ENCODE data around the gene FOXO1. TPM values are rescaled to one million over a fixed set of nuclear protein-coding genes. Genes with fewer than 3 reads are reported as not detected.
A peak's percentile ranks its signal among the peaks of the same experiment; 100 is the strongest.

The FOXO1 gene
- total and polyA plus RNA-seq, 2 of the 13 experiments (the other 11 are each of a cell fraction or from before 2014, with no cell fraction given): 8.1 to 13.1 TPM

DNA sequence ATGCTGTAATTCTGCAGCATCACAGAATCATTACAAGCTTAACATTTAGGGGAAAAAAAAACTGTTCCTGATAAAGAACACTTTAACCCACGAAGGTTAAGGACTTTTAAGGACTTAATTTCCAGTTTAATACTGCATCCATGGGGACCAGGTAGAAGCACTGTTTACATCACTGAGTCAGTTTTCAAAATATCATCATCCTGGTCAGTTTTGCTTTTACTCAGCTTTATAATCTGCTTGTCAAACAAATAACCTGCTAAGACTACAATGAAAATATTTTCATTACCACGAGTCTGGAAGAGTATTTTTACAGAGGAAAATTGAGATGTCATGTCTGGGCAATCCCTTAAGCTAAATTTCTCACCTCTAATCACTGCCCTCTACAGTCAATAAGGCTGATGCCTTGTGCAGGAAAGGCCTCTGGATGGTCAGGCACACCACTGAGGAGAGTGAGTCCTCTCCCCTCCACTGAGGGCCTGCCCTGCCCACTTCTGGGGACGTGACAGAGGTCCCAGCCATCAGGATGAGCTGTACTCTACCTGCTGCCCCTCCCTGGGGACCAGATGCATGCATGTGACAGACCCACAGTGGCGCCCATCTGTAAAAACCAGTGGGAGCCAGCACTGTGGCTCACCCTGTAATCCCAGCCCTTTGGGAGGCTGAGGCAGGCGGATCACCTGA lies 31.0 kb downstream of the FOXO1 start:
- Histone ChIP-seq H3K4me1 (ENCODE audit: insufficient read depth, low read length) (peaks cover 64% of the 10 kb centered on the region), H3K36me3 (replicated peaks in 1 of 2; ENCODE audit: control insufficient read depth in 1 of 2, insufficient read depth in 2 of 2, low read length in 2 of 2) (peaks cover 0 to 3% of the 10 kb centered on the region in 2 experiments; a peak in 1 of 5 replicates), H3K79me2 (ENCODE audit: insufficient read depth, low read length) (peaks cover 91% of the 10 kb centered on the region), H3K4me2 (ENCODE audit: low read depth, low read length) (no peak overlapping the region), H3K27me3 (ENCODE audit: control insufficient read depth in 1 of 2, insufficient read depth in 2 of 2, low read length in 2 of 2) (no peaks in the 10 kb centered on the region), H3K9me3 (ENCODE audit: low read length) (no peaks in the 10 kb centered on the region), H3K27ac (ENCODE audit: extremely low read length, insufficient read depth, low read length) (no peak overlapping the region), H4K20me1 (ENCODE audit: insufficient read depth, low read length) (peaks cover 76% of the 10 kb centered on the region), H3K4me3 (replicated peaks in 1 of 3; ENCODE audit: insufficient read depth in 1 of 3, low read depth in 2 of 3, low read length in 3 of 3) (no peak overlapping the region), H3K9ac (ENCODE audit: insufficient read depth, low read depth, low read length) (no peak overlapping the region), H2AFZ (ENCODE audit: low read length) (no peak overlapping the region)
- in situ Hi-C loops (cut with HindIII; ENCODE audit: extremely low pct_ligation_motif_present, low pct_unique_long_range_greater_than_20kb): no loop called here
- no peak for DNase-seq (ENCODE audit: low spot score)
- 88% methylated on average over 3 of the region's 5 CpGs for WGBS (ENCODE audit: low lambda C conversion rate)
- intact Hi-C loops (cut with micrococcal nuclease; ENCODE audit: unreplicated experiment): no loop called here
- TF ChIP-seq ZNF160 (CRISPR knock-in tag; IDR thresholded peaks at IDR 0.05) (no peak), TBX2 (CRISPR knock-in tag; IDR thresholded peaks at IDR 0.05; ENCODE audit: borderline replicate concordance) (no peak), CENPT (CRISPR knock-in tag; IDR thresholded peaks at IDR 0.05; ENCODE audit: low read depth) (no peak), SNAPC2 (CRISPR knock-in tag; IDR thresholded peaks at IDR 0.05) (no peak), ZSCAN30 (CRISPR knock-in tag; IDR thresholded peaks at IDR 0.05) (no peak), ZNF850 (CRISPR knock-in tag; conservative IDR thresholded peaks at IDR 0.05) (no peak), FOXO1 (CRISPR knock-in tag; IDR thresholded peaks at IDR 0.05) (no peak), REL (CRISPR knock-in tag; conservative IDR thresholded peaks at IDR 0.05) (no peak), ZBTB21 (CRISPR knock-in tag; IDR thresholded peaks at IDR 0.05) (no peak), ZMAT3 (CRISPR knock-in tag; conservative IDR thresholded peaks at IDR 0.05) (no peak)
- BruUV-seq (replicated peaks): no TSS peak
- CTCF ChIA-PET (ENCODE audit: low intra/inter-chr PET ratio, low total read pairs): no interaction called here
- FAIRE-seq: no peak
- ATAC-seq: peak; percentile 64
- POLR2A ChIA-PET: no interaction called here
